ENCODE data around the gene SLC29A1.
"Not testable (repeated sequence)": the region's sequence is repeated elsewhere in the genome, so short reads cannot be mapped to it uniquely, and the experiment has no call there.

SLC29A1 gene

GRCh38 chr6:44230034-44230675, 6.8 kb downstream of the SLC29A1 start:
- TF ChIP-seq CTCF (IDR thresholded peaks at IDR 0.05; ENCODE audit: borderline replicate concordance, control extremely low read depth, extremely low read depth, insufficient read depth, missing control alignments) = no peak
- in situ Hi-C loops (cut with MboI; ENCODE audit: low sequenced_read_pairs, unreplicated experiment) = loop anchor here (5.0 kb wide), 1 partner anchor 58 kb away; no protein-coding TSS in a partner anchor
- peak; percentile 5 for DNase-seq (ENCODE audit: low spot score)

GRCh38 chr6:44231426-44231825, 8.0 kb downstream of the SLC29A1 start:
- in situ Hi-C loops (cut with MboI; ENCODE audit: low sequenced_read_pairs, unreplicated experiment) = loop anchor here (5.0 kb wide), 1 partner anchor 59 kb away; no protein-coding TSS in a partner anchor
- not testable (repeated sequence) for DNase-seq (ENCODE audit: low spot score)

- in situ Hi-C loops (cut with MboI; ENCODE audit: low sequenced_read_pairs, unreplicated experiment) = loop anchor here (5.0 kb wide), 1 partner anchor 61 kb away; no protein-coding TSS in a partner anchor
- peak; percentile 15 for DNase-seq (ENCODE audit: low spot score)
- no peak for TF ChIP-seq CTCF (IDR thresholded peaks at IDR 0.05; ENCODE audit: borderline replicate concordance, control extremely low read depth, extremely low read depth, insufficient read depth, missing control alignments)
Measured at GRCh38 chr6:44232676-44233566, 9.5 kb downstream of the SLC29A1 start.

GRCh38 chr6:44233567-44234100, 10.2 kb downstream of the SLC29A1 start:
- DNase-seq (ENCODE audit: low spot score) = peak; percentile 12

GRCh38 chr6:44234101-44235025, 11.0 kb downstream of the SLC29A1 start:
- in situ Hi-C loops (cut with MboI; ENCODE audit: low sequenced_read_pairs, unreplicated experiment) = loop anchor here (5.0 kb wide), 1 partner anchor 62 kb away; no protein-coding TSS in a partner anchor
- peak; percentile 56 for TF ChIP-seq CTCF (IDR thresholded peaks at IDR 0.05; ENCODE audit: borderline replicate concordance, control extremely low read depth, extremely low read depth, insufficient read depth, missing control alignments)
- peak; percentile 71 for DNase-seq (ENCODE audit: low spot score)

More at GRCh38 chr6:44233567-44234100, 10.2 kb downstream of the SLC29A1 start:
- in situ Hi-C loops (cut with MboI; ENCODE audit: low sequenced_read_pairs, unreplicated experiment) = loop anchor here (5.0 kb wide), 1 partner anchor 61 kb away; no protein-coding TSS in a partner anchor
- TF ChIP-seq CTCF (IDR thresholded peaks at IDR 0.05; ENCODE audit: borderline replicate concordance, control extremely low read depth, extremely low read depth, insufficient read depth, missing control alignments) = no peak

GRCh38 chr6:44235269-44235668, 11.9 kb downstream of the SLC29A1 start:
- in situ Hi-C loops (cut with MboI; ENCODE audit: low sequenced_read_pairs, unreplicated experiment) = no loop called here
- no peak for TF ChIP-seq CTCF (IDR thresholded peaks at IDR 0.05; ENCODE audit: borderline replicate concordance, control extremely low read depth, extremely low read depth, insufficient read depth, missing control alignments)
- DNase-seq (ENCODE audit: low spot score) = peak; percentile 2
